Mononuclear cell (primary cell): ENCODE measurements around the gene ZBTB43. TPM values are rescaled to one million over a fixed set of nuclear protein-coding genes. Genes with fewer than 3 reads are reported as not detected.
"Not testable (repeated sequence)": the region's sequence is repeated elsewhere in the genome, so short reads cannot be mapped to it uniquely, and the experiment has no call there.

Experiments
- H3K27me3 ChIP-seq: 2 replicates; pipeline ENCODE4 v1.6.0; 2011; ENCODE audit warnings: low read length, control low read depth; ENCODE audit not compliant: insufficient read depth
- H3K4me1 ChIP-seq: 2 replicates; pipeline ENCODE4 v1.5.1; 2011; ENCODE audit warnings: mild to moderate bottlenecking, low read length, control low read depth; ENCODE audit not compliant: insufficient read depth
- H3K4me3 ChIP-seq: 2 replicates; pipeline ENCODE4 v1.5.1; 2011; ENCODE audit warnings: mild to moderate bottlenecking, low read length, moderate library complexity
- H3K9me3 ChIP-seq: 2 replicates; pipeline ENCODE4 v1.5.1; 2011; ENCODE audit warnings: low read depth, mild to moderate bottlenecking, control low read depth, low read length
- total RNA-seq: library from RNA; depleted of rRNA; stranded (reverse); fragments of >200 nt; gene quantifications from one replicate; pipeline ENCODE4 v1.2.3, GENCODE V29; 2012

Gene ZBTB43
- 50.7 TPM for total RNA-seq

GRCh38 chr9:126804696-126805553 is at the start of gene ZBTB43:
TSS of gene ZBTB43 (plus strand) at chr9:126805040. CDS start at chr9:126832510, 27,470 bp downstream.
- H3K27me3 ChIP-seq, result no peaks in the 10 kb centered on the region
- H3K4me3 ChIP-seq, result peak within 1 kb of the TSS; percentile 75
- H3K4me1 ChIP-seq, result peaks cover 19% of the 10 kb centered on the region
- H3K9me3 ChIP-seq, result no peaks in the 10 kb centered on the region

GRCh38 chr9:126755317-126755875 is 49.4 kb upstream of the ZBTB43 start:
- Histone ChIP-seq H3K4me3 (no peak overlapping the region), H3K27me3 (no peaks in the 10 kb centered on the region), H3K9me3 (no peaks in the 10 kb centered on the region), H3K4me1 (no peaks in the 10 kb centered on the region)

GRCh38 chr9:126756238-126756637 is 48.6 kb upstream of the ZBTB43 start:
- H3K9me3 ChIP-seq, result no peaks in the 10 kb centered on the region

GRCh38 chr9:126756876-126757415 is 47.9 kb upstream of the ZBTB43 start:
- H3K9me3 ChIP-seq, result no peaks in the 10 kb centered on the region
- H3K27me3 ChIP-seq, result no peaks in the 10 kb centered on the region
- H3K4me3 ChIP-seq, result no peak overlapping the region
- no peaks in the 10 kb centered on the region for H3K4me1 ChIP-seq

More at GRCh38 chr9:126756238-126756637, 48.6 kb upstream of the ZBTB43 start:
- Histone ChIP-seq H3K27me3 (no peaks in the 10 kb centered on the region), H3K4me3 (no peak overlapping the region), H3K4me1 (no peaks in the 10 kb centered on the region)

- no peaks in the 10 kb centered on the region for H3K27me3 ChIP-seq
These were observed 45.8 kb upstream of the ZBTB43 start for GRCh38 chr9:126758916-126759585.

GRCh38 chr9:126761274-126761673 is 43.6 kb upstream of the ZBTB43 start:
- Histone ChIP-seq H3K9me3 (no peaks in the 10 kb centered on the region), H3K4me3 (no peak overlapping the region), H3K4me1 (no peaks in the 10 kb centered on the region), H3K27me3 (no peaks in the 10 kb centered on the region)

More at GRCh38 chr9:126758916-126759585, 45.8 kb upstream of the ZBTB43 start:
- H3K9me3 ChIP-seq, result no peaks in the 10 kb centered on the region
- no peak overlapping the region for H3K4me3 ChIP-seq
- no peaks in the 10 kb centered on the region for H3K4me1 ChIP-seq

GRCh38 chr9:126763130-126763764 is 41.6 kb upstream of the ZBTB43 start:
- Histone ChIP-seq H3K4me3 (no peak overlapping the region), H3K4me1 (no peaks in the 10 kb centered on the region), H3K27me3 (no peaks in the 10 kb centered on the region), H3K9me3 (no peaks in the 10 kb centered on the region)

GRCh38 chr9:126773004-126773607 is 31.7 kb upstream of the ZBTB43 start:
- Histone ChIP-seq H3K4me3 (no peak overlapping the region), H3K27me3 (peaks cover 3% of the 10 kb centered on the region), H3K9me3 (no peaks in the 10 kb centered on the region), H3K4me1 (no peaks in the 10 kb centered on the region)

- H3K9me3 ChIP-seq, result no peaks in the 10 kb centered on the region
- no peaks in the 10 kb centered on the region for H3K4me1 ChIP-seq
- no peak overlapping the region for H3K4me3 ChIP-seq
- peaks cover 3% of the 10 kb centered on the region for H3K27me3 ChIP-seq
These were observed 28.9 kb upstream of the ZBTB43 start for GRCh38 chr9:126775926-126776325.

GRCh38 chr9:126777733-126778132 is 27.1 kb upstream of the ZBTB43 start:
- Histone ChIP-seq H3K4me3 (no peak overlapping the region), H3K9me3 (no peaks in the 10 kb centered on the region), H3K4me1 (no peaks in the 10 kb centered on the region), H3K27me3 (peaks cover 3% of the 10 kb centered on the region)

GRCh38 chr9:126778141-126778540 is 26.7 kb upstream of the ZBTB43 start:
- Histone ChIP-seq H3K27me3 (peaks cover 3% of the 10 kb centered on the region), H3K4me1 (no peaks in the 10 kb centered on the region), H3K4me3 (no peak overlapping the region), H3K9me3 (no peaks in the 10 kb centered on the region)

GRCh38 chr9:126778696-126779095 is 26.1 kb upstream of the ZBTB43 start:
- not testable (repeated sequence) for H3K4me1 ChIP-seq, H3K27me3 ChIP-seq, H3K4me3 ChIP-seq, H3K9me3 ChIP-seq

- no peaks in the 10 kb centered on the region for H3K9me3 ChIP-seq
These were observed 23.4 kb upstream of the ZBTB43 start for GRCh38 chr9:126781186-126782052.

GRCh38 chr9:126782053-126782388 is 22.8 kb upstream of the ZBTB43 start:
- Histone ChIP-seq H3K27me3 (no peaks in the 10 kb centered on the region), H3K4me3 (no peak overlapping the region), H3K4me1 (no peaks in the 10 kb centered on the region), H3K9me3 (no peaks in the 10 kb centered on the region)

More at GRCh38 chr9:126781186-126782052, 23.4 kb upstream of the ZBTB43 start:
- no peaks in the 10 kb centered on the region for H3K4me1 ChIP-seq
- no peak overlapping the region for H3K4me3 ChIP-seq
- no peaks in the 10 kb centered on the region for H3K27me3 ChIP-seq
